Measurements from ENCODE around the gene KNL1.

GRCh38 chr15:40593165-40593564 lies 884 bp upstream of the KNL1 start:
- TF ChIP-seq EZH2 (IDR thresholded peaks at IDR 0.05) (no peak), POLR2AphosphoS5 (IDR thresholded peaks at IDR 0.05; ENCODE audit: borderline replicate concordance, low read depth, low read length) (no peak), FOXP2 (optimal IDR thresholded peaks at IDR 0.05; ENCODE audit: control extremely low read depth, extremely low read length, insufficient read depth) (no peak)
